ENCODE results near the gene HDHD5.

DNA sequence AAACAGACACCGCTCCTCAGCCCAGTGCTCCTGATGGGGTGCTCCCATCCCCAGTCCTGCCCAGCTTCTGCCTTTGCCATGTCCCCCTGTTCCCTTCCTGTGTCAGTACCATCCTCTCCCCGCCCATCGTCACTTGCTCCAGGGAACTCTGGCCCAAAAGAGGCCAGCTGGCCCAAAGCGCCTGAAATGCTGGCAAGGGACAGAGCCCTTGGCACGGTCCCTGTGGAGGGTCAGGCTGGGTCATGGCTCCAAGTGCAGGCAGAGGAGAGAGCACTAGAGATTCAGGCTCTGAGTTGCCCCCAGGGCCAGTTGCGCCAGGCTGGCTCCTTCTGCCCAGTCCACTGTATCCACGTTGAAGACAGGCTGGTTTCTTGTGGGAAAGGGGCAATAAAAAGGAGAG, 8.4 kb upstream of the HDHD5 start:
- TF ChIP-seq, protein P1, sequence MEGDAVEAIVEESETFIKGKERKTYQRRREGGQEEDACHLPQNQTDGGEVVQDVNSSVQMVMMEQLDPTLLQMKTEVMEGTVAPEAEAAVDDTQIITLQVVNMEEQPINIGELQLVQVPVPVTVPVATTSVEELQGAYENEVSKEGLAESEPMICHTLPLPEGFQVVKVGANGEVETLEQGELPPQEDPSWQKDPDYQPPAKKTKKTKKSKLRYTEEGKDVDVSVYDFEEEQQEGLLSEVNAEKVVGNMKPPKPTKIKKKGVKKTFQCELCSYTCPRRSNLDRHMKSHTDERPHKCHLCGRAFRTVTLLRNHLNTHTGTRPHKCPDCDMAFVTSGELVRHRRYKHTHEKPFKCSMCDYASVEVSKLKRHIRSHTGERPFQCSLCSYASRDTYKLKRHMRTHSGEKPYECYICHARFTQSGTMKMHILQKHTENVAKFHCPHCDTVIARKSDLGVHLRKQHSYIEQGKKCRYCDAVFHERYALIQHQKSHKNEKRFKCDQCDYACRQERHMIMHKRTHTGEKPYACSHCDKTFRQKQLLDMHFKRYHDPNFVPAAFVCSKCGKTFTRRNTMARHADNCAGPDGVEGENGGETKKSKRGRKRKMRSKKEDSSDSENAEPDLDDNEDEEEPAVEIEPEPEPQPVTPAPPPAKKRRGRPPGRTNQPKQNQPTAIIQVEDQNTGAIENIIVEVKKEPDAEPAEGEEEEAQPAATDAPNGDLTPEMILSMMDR (IDR thresholded peaks at IDR 0.05), result no peak
- TF ChIP-seq EP300 (IDR thresholded peaks at IDR 0.05), result no peak
- TF ChIP-seq POLR2A (IDR thresholded peaks at IDR 0.05), result no peak

Data from sigmoid colon (tissue), 4 donors.